ENCODE results near the gene SRRM4.
A peak's percentile ranks its signal among the peaks of the same experiment; 100 is the strongest.

The SRRM4 gene

GRCh38 chr12:119171691-119172425, 190.5 kb downstream of the SRRM4 start:
- no peak overlapping the region for H3K4me3 ChIP-seq (ENCODE audit: control insufficient read depth, low read depth, low read length)
- no peak for DNase-seq (ENCODE audit: low read depth)
- TF ChIP-seq, protein P1, sequence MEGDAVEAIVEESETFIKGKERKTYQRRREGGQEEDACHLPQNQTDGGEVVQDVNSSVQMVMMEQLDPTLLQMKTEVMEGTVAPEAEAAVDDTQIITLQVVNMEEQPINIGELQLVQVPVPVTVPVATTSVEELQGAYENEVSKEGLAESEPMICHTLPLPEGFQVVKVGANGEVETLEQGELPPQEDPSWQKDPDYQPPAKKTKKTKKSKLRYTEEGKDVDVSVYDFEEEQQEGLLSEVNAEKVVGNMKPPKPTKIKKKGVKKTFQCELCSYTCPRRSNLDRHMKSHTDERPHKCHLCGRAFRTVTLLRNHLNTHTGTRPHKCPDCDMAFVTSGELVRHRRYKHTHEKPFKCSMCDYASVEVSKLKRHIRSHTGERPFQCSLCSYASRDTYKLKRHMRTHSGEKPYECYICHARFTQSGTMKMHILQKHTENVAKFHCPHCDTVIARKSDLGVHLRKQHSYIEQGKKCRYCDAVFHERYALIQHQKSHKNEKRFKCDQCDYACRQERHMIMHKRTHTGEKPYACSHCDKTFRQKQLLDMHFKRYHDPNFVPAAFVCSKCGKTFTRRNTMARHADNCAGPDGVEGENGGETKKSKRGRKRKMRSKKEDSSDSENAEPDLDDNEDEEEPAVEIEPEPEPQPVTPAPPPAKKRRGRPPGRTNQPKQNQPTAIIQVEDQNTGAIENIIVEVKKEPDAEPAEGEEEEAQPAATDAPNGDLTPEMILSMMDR (conservative IDR thresholded peaks at IDR 0.05; ENCODE audit: control insufficient read depth, insufficient read depth, low read depth, low read length): no peak

DNA sequence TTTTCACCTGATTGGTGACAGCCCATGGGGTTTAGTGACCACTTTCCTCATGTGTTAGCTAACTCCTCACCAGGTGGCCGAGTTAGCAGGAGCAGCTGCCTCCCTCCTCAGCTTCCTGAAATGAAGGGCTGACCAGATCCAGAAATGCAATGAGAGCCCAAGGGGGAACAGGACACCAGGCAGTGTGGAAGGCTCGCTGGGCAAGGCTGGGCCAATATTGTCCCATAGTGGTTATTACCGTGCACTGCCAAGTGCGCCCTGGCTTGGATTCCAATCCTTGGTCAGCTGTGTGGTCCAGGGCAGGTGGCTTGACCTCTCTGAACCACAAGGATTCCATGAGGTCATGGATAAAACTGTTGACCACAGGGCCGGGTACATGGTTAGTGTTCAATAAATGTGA, 193.7 kb downstream of the SRRM4 start:
- no peak overlapping the region for H3K4me3 ChIP-seq (ENCODE audit: control insufficient read depth, low read depth, low read length)
- TF ChIP-seq, protein P1 (conservative IDR thresholded peaks at IDR 0.05; ENCODE audit: control insufficient read depth, insufficient read depth, low read depth, low read length): no peak
- no peak for DNase-seq (ENCODE audit: low read depth)

- TF ChIP-seq, protein P1 (conservative IDR thresholded peaks at IDR 0.05; ENCODE audit: control insufficient read depth, insufficient read depth, low read depth, low read length): no peak
- peak overlapping the region; percentile 34 for H3K4me3 ChIP-seq (ENCODE audit: control insufficient read depth, low read depth, low read length)
- DNase-seq (ENCODE audit: low read depth): peak; percentile 94
Measured at GRCh38 chr12:119176267-119177055, 195.1 kb downstream of the SRRM4 start.

- DNase-seq (ENCODE audit: low read depth): no peak
- TF ChIP-seq, protein P1 (conservative IDR thresholded peaks at IDR 0.05; ENCODE audit: control insufficient read depth, insufficient read depth, low read depth, low read length): no peak
- H3K4me3 ChIP-seq (ENCODE audit: control insufficient read depth, low read depth, low read length): no peak overlapping the region
Measured at GRCh38 chr12:119177056-119177325, 195.7 kb downstream of the SRRM4 start.

DNA sequence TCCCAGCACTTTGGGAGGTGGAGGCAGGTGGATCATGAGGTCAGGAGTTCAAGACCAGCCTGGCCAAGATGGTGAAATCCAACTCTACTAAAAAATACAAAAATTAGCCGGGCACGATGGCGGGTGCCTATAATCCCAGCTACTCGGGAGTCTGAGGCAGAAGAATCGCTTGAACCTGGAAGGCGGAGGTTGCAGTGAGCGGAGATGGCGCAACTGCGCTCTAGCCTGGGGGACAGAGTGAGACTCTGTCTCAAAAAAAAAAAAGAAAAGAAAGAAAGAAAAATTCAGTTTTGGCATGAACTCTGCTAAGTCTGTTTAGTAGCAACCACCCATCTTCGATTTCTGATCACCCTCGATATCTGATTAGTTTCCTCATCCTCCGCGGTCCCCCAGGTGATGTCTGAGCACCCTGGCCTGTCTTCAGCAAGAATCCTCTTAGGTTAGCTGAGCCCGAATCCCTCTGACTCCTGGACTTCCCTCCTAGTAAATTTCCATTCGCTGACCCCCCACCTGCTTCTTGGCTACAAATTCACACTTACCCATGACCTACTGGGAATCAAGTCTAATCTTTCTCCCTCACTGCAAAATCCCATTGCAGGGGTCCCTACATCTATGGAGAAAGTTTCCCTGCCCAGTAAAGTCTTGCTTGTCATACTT, 196.5 kb downstream of the SRRM4 start:
- no peak overlapping the region for H3K4me3 ChIP-seq (ENCODE audit: control insufficient read depth, low read depth, low read length)
- no peak for DNase-seq (ENCODE audit: low read depth)
- TF ChIP-seq, protein P1 (conservative IDR thresholded peaks at IDR 0.05; ENCODE audit: control insufficient read depth, insufficient read depth, low read depth, low read length): no peak

DNA sequence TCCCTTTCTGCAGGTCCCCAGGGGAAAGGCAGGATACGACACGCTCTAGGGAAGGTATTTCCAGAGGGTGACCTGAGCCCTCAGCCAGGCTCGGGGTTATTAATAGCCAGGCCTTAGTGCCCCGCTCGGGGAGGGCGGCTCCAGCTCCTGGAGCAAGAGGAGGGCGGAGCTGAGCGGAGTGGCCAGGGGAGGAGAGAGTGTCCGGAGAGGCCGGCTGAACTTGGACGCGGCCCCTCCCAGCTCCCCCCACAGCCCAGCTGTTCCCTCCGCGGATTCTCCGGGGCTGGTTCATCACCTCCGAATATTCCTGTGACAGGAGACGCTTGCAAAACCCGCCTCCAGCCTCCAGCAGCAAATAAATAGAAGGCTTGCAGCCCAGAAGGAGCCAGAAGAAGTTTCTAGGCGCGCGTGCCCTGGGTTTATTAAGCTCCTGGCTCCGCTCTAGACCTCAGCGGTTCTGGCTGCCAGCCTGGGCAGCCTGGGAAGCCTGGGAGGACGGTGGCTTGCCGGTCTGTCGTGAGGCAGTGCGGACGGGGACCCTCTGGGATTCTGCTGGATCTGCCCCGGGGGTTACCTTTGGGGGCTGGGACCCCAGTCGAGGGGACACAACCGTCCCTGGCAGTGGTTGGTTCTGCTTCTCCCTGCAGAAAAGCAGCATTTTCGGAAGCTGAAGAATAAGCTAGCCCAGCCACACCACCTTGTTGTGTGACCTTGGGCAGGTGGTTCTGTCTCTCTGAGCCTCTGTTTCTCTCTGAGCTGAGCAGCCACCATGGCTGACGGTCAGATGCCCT, 197.4 kb downstream of the SRRM4 start, which contains the start of gene HSPB8:
Gene HSPB8 (plus strand): TSS at position 388 of the 791 bp plus-strand sequence. CDS start 382 bp downstream, at position 770.
- peak; percentile 88 for DNase-seq (ENCODE audit: low read depth)
- H3K4me3 ChIP-seq (ENCODE audit: control insufficient read depth, low read depth, low read length): peak within 1 kb of the TSS; percentile 40

More for the DNA sequence above, 197.4 kb downstream of the SRRM4 start, which contains the start of gene HSPB8:
- TF ChIP-seq, protein P1 (conservative IDR thresholded peaks at IDR 0.05; ENCODE audit: control insufficient read depth, insufficient read depth, low read depth, low read length): no peak

Data from fibroblast of mammary gland (primary cell).